Activated T-cell treated with anti-CD3 and anti-CD28 coated beads, Interleukin-2, amount 50 U/mL, for 4 hours (primary cell): ENCODE results near the gene ANGPTL2. TPM values are rescaled to one million over a fixed set of nuclear protein-coding genes. Genes with fewer than 3 reads are reported as not detected.

Experiments used
- ATAC-seq, 2 donors: fragments of 200-7000 bp; cut with Tn5 transposase; one replicate each; pipeline ENCODE4 v1.10.0; 2021
- DNase-seq: peaks from one replicate; pipeline ENCODE4 v3.0.0-alpha.2; 2020
- H3K27me3 Mint-ChIP-seq: one replicate; pipeline ENCODE4 v1.8.0; 2021; ENCODE audit warnings: low read depth, mixed read lengths
- H3K36me3 Mint-ChIP-seq: one replicate; pipeline ENCODE4 v1.8.0; 2022; ENCODE audit warnings: mixed read lengths; ENCODE audit not compliant: insufficient read depth
- H3K4me1 Mint-ChIP-seq: one replicate; pipeline ENCODE4 v1.8.0; 2021; ENCODE audit warnings: low read depth, mixed read lengths
- H3K4me3 Mint-ChIP-seq: one replicate; pipeline ENCODE4 v1.8.0; 2021; ENCODE audit warnings: mild to moderate bottlenecking, moderate library complexity, mixed read lengths
- H3K9me3 Mint-ChIP-seq: one replicate; pipeline ENCODE4 v1.8.0; 2021; ENCODE audit warnings: mixed read lengths
- total RNA-seq, 3 donors: library from RNA; stranded (reverse); gene quantifications; one replicate each; pipeline ENCODE4 v1.2.1, GENCODE V29; 2021

Gene ANGPTL2
- total RNA-seq, 3 donors from 2014 or later, result 0.05 TPM; not detected in 2

DNA sequence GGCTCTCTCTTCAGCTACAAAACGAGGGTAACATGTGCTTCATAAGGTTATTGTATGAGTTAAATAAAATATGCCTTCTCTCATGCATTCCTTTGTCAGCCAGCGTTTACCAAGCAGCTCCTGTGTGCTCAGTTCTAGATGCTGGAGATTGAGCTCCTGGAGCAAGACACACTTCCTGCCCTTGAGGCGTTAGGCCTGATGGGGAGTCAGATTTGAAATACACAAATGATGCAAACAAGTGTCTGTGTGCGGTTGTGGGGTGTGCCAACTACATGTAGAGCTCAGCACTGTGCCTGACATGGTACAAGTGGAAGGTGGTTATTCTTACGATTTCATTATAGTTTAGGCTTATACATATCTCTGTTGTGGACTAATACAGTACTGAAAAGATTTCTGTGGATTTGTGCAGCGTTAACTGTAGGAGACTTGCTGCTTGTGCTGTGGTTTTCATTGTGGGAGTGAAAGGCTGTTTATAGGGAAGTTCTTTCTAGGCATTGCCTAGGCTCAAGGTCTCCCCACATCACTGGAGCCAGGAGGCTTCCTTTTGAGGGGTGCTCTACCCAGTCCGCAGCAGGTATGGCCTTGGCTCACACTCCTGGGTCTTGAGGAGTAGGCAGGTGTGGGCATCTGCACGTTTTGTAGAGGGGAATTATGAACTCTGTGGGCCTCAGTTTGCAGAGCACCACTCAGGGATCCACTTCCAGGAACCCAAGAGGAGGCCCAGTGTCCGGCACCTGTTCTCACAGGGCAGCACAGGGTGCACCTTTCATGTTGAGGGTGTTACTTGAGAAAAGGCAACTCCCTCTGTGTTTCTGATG, 39.8 kb upstream of the ANGPTL2 start:
- H3K9me3 Mint-ChIP-seq, result no peaks in the 10 kb centered on the region
- ATAC-seq (peak; percentile 38 to 66), DNase-seq (no peak)
- H3K36me3 Mint-ChIP-seq, result no peaks in the 10 kb centered on the region
- no peaks in the 10 kb centered on the region for H3K27me3 Mint-ChIP-seq
- H3K4me3 Mint-ChIP-seq, result no peak overlapping the region
- H3K4me1 Mint-ChIP-seq, result peaks cover 15% of the 10 kb centered on the region

DNA sequence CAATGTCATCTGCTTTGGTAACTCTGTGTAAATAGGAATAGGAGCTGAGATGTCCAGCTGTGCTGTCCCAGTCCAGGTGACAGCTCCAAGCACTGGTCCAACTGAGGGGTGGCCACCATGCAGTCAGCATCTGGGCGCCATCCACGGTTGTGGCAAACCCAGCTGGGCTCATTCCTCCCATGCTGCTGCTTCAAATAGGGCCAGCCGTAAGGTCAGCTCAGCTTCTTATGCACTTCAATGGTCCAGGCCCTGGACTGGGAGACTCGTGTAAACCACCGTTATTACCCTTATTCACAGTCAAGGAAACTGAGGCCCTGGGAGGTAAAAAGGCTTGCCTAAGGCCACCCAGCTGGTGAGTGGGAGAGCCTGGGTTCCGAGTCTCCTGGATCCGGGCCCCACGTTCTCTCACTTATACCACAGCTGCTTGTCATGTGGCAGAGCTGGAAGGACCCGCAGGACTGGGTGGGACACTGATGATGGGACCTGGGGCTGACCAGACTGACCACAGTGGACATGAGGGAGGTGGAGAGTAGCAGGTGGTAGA, 38.7 kb upstream of the ANGPTL2 start:
- H3K4me3 Mint-ChIP-seq, result no peak overlapping the region
- no peaks in the 10 kb centered on the region for H3K9me3 Mint-ChIP-seq
- H3K4me1 Mint-ChIP-seq, result peaks cover 15% of the 10 kb centered on the region
- no peaks in the 10 kb centered on the region for H3K27me3 Mint-ChIP-seq
- H3K36me3 Mint-ChIP-seq, result no peaks in the 10 kb centered on the region
- ATAC-seq (no peak), DNase-seq (no peak)

DNA sequence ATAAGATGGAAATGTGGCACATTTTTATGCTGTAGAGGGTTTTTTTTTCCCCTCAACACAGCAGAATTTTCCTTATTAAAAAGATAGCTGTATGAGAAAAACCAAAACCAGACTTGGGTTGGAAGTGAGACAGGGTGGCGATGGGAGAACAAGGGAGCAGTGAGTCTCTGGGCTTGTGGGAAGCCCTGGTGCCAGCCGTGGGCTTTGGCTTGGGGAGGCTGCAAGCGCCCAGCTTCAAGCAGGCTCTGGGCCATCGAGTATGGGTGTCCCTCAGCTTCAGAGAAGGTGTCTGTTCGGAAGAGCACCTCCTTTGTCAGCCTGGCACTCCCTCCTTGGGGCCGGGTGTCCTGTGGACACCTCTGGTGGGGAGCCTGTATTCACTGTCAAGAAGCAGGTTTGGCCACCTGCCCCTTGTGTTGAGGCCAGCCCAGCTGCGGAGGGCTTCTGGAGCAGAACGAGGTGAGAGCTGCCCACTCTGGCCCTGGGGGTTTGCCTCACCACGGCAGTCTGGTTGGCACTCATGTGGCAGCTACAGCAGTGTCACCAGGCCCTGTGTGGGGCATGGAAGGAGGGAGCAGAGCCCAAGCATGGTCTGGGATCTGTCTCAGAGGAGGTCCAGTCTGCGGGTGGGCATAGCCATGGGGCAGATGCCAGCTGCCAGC, 37.6 kb upstream of the ANGPTL2 start:
- H3K9me3 Mint-ChIP-seq, result no peaks in the 10 kb centered on the region
- DNase-seq, result no peak
- H3K36me3 Mint-ChIP-seq, result no peaks in the 10 kb centered on the region
- H3K27me3 Mint-ChIP-seq, result peaks cover 2% of the 10 kb centered on the region
- H3K4me3 Mint-ChIP-seq, result no peak overlapping the region
- H3K4me1 Mint-ChIP-seq, result peaks cover 19% of the 10 kb centered on the region
- no peak for ATAC-seq

DNA sequence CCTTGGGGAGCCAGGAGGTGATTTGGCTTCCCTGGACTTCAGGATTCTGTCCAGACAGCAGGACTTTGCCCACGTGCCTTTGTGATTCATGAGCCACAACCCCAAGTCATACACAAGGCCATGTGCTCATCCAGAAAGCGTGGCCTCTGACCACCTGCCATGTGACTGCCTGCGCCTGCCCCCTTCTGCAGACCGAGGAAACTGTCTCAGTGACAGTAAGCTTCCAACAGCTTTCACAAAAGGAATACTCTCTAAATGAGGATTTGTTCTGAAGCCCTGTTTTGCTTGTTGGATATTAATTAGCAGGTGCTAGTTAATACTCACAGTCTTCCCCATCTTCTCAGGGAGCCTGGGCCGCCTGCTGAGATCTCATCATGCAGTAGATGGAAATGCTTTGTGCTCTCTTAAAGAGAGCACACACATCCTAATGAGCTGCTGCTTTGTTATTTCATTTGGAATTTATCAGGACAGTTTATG, 36.9 kb upstream of the ANGPTL2 start:
- ATAC-seq, result no peak
- H3K36me3 Mint-ChIP-seq, result no peaks in the 10 kb centered on the region
- no peak overlapping the region for H3K4me3 Mint-ChIP-seq
- H3K9me3 Mint-ChIP-seq, result no peaks in the 10 kb centered on the region
- H3K27me3 Mint-ChIP-seq, result peaks cover 3% of the 10 kb centered on the region
- no peak for DNase-seq
- H3K4me1 Mint-ChIP-seq, result peaks cover 26% of the 10 kb centered on the region

DNA sequence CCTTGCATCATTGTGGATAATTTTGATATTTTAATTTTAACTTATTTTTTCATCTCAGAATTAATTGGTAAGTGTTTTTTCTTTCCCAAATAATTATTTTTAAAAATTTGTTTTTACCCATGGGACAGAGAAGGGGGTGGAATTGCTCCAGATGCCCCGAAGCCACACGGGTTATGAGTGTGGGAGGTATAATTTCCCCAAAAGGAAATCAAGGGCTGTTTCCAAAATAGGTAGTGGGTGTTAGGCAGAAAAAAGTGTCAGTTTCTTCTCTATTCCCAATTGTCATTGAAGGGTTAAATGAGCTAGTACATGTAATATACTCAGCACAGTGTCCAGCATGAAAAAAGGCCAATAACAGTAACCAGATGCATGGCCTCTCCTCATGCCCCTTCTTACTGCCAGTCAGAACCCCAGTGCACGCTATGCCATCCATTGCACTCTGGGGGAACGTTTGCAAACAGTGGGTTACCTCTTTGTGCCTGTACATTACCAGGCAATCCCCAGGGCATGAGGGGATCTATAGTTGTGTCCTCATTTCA, 36.4 kb upstream of the ANGPTL2 start:
- peaks cover 29% of the 10 kb centered on the region for H3K4me1 Mint-ChIP-seq
- no peaks in the 10 kb centered on the region for H3K9me3 Mint-ChIP-seq
- ATAC-seq, result no peak
- no peak overlapping the region for H3K4me3 Mint-ChIP-seq
- peaks cover 3% of the 10 kb centered on the region for H3K27me3 Mint-ChIP-seq
- no peaks in the 10 kb centered on the region for H3K36me3 Mint-ChIP-seq
- DNase-seq, result no peak

DNA sequence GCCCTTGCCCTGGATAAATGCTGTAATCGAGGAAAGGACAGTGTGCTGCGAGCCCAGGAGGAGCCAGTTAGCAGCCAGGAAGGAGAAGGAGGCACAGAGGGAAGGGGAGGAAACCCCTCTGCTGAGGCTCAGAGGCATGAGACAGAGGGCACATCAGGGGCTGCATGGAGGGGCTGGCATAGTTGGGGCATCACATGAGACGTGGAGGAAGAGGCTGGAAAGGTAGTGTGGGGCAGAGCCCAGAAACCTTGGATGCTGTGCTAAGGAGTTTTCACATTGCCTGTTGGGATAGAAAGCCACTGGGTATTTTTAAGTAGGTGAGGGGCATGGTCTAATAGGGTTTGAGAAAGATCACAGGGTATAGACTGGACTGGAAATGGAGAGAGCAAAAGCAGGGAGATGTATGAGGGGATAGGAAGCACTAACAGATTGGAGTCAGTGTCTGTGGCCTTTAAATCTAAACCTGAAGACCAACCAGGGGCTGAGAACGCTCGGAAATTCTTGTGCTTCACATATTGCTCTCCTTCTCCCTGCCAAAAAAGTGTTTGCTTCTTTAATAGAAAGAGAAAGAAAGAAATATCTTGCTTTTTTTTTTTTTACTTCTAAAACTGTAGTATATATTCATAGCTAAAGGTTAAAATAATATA, 33.0 kb upstream of the ANGPTL2 start:
- DNase-seq, result no peak
- peaks cover 20% of the 10 kb centered on the region for H3K4me1 Mint-ChIP-seq
- H3K4me3 Mint-ChIP-seq, result no peak overlapping the region
- peaks cover 5% of the 10 kb centered on the region for H3K27me3 Mint-ChIP-seq
- no peaks in the 10 kb centered on the region for H3K9me3 Mint-ChIP-seq
- no peak for ATAC-seq
- H3K36me3 Mint-ChIP-seq, result no peaks in the 10 kb centered on the region

DNA sequence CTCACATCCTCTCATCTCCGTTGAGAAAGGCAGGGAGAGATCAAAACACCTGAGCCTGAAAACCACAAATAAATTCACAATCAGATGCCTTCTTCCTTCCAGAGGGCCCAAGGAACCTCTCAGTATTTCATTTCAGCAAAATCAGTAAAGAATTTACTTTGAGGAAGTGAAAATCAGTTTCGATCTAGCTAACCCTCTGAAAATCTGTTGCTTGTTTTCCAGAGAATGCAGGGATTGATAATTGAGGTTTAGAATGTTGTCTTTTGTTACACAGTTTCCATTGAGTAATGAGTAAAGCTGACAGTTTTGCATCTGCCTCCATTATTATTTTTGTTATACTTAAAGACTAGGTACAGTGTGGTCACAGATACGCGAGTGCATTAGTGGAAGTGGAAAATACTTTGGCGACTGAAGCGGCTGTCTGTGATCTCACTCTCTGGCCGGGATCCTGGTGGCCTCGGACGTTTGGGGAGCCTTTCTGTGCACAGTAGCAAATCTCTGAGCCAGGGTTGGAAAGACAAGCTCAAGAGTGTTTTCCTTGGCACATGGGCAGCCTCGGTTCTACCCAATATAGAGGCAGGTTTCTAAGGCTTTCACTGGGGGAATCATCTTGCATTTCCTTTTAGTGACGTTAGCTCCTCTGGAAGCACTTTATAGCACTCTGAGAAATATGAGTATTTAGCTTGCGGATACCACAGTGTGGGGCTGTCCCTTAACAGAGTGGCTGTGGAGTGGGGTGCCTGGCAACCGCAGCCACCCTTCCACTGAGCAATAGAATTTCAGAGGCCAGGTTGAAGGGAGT, 32.2 kb upstream of the ANGPTL2 start:
- Mint-ChIP-seq H3K4me1 (peaks cover 20% of the 10 kb centered on the region), H3K4me3 (peak overlapping the region; percentile 2), H3K9me3 (no peaks in the 10 kb centered on the region), H3K27me3 (peaks cover 5% of the 10 kb centered on the region), H3K36me3 (no peaks in the 10 kb centered on the region)
- ATAC-seq (peak; percentile 76 to 83), DNase-seq (no peak)

DNA sequence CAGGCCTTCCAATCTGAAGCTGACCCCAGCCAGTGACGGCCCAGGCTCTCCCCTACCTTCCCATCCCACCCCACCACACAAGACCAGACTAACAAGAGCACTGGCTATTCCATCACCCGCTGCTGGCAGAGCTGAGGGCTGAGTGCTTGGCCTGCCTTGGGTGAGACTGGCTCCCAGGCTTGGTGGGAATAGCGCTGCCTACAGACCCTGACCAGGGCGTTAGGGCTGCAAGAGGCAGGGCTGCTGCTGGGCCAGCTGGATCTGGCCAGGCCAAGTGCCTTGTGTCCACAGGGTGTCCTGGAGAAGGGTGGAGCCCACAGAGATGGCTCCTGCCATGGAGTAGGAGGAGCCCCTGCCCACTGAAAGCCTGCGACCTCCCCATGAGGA, 31.6 kb upstream of the ANGPTL2 start:
- no peak for DNase-seq

DNA sequence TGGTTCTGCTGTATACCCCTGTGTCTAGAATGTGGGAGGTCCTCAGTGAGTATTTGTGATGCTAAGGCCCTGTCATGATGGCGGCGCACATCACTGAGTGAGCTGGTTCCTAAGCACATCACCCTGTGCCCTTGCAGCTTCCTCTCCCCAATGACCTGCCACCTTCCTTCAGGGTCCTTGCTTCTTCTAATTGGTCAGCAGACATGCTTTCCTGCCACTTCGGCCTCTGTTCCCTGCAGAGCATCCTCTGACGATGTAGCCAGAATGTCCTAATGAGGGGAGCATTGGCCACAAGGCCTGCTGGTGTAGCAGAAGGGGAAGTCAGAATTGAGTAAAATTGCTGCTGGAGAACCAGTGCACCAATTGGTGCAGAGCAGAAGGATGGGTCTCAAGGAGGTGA, 31.1 kb upstream of the ANGPTL2 start:
- DNase-seq (no peak), ATAC-seq (no peak)
- no peak overlapping the region for H3K4me3 Mint-ChIP-seq
- H3K9me3 Mint-ChIP-seq, result no peaks in the 10 kb centered on the region
- no peaks in the 10 kb centered on the region for H3K36me3 Mint-ChIP-seq
- H3K27me3 Mint-ChIP-seq, result peaks cover 5% of the 10 kb centered on the region
- peaks cover 20% of the 10 kb centered on the region for H3K4me1 Mint-ChIP-seq

More for the DNA sequence above, 31.6 kb upstream of the ANGPTL2 start:
- Mint-ChIP-seq H3K4me3 (no peak overlapping the region), H3K4me1 (peaks cover 20% of the 10 kb centered on the region), H3K36me3 (no peaks in the 10 kb centered on the region), H3K27me3 (peaks cover 5% of the 10 kb centered on the region), H3K9me3 (no peaks in the 10 kb centered on the region)
- no peak for ATAC-seq

DNA sequence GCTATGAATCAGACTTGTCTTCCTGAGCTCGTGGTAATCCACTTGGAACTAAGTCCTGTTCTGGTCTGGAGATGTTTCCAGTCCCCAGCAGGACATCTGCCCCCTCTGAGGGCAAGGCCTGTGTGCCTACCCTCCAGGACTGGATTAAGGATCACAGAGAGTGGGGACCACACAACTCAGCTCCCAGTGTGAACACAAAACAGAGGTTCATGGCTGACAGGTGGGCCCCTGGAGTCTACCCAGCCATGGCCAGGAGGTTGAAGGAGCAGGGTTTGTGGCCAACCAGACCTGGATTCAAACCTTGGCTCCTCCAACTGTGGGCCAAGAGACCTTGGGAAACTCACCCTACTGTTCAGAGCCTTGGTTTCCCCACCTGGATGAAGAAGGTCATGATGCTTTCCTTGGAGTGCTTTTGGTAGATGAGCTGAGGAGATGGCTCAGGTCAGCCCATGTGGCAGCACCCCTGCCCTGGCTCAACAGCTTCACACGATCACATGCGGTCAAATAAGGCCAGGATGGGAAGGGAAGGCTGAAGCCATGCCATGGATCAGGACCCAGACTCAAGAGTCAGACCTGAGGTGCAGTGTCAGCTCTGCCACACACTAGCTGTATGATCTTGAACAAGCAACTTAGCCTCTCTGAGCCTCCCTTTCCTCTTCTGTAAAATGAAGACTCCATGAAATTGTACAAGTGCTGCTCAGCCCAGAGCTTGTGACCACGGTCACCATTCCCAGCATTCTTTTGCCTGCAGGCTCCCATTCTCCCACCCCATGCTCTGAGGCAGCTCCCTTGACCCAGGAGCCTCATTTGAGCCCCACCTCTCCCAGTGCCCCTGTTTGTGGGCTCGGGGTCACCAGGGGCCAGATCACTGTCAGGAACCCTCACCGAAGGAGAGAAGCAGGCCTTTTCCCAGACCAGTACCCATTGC, 27.3 kb upstream of the ANGPTL2 start:
- ATAC-seq (no peak), DNase-seq (no peak)
- no peaks in the 10 kb centered on the region for H3K36me3 Mint-ChIP-seq
- H3K4me3 Mint-ChIP-seq, result no peak overlapping the region
- peaks cover 12% of the 10 kb centered on the region for H3K4me1 Mint-ChIP-seq
- peaks cover 3% of the 10 kb centered on the region for H3K9me3 Mint-ChIP-seq
- peaks cover 2% of the 10 kb centered on the region for H3K27me3 Mint-ChIP-seq

DNA sequence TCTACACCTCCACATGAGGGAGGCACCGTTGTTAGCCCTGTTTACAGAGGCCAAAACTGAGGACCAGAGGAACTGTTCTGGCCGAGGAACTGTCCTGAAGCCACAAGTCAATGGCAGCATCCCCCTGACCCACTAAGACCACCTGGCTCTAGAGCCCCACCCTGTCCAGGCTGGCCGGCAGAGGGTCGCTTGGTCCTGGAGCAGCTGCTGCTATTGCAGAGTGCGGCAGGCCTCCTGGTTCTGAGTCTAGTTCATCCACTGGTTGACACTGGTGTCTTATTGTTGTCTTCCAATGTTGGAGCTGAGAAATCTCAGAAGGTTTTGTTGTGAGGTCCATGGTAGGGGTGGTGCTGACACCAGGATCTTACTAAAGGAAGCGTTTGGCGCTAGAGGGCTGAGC, 26.6 kb upstream of the ANGPTL2 start:
- peaks cover 5% of the 10 kb centered on the region for H3K4me1 Mint-ChIP-seq
- DNase-seq (no peak), ATAC-seq (no peak)
- no peaks in the 10 kb centered on the region for H3K36me3 Mint-ChIP-seq
- peaks cover 3% of the 10 kb centered on the region for H3K9me3 Mint-ChIP-seq
- peaks cover 2% of the 10 kb centered on the region for H3K27me3 Mint-ChIP-seq
- H3K4me3 Mint-ChIP-seq, result no peak overlapping the region

DNA sequence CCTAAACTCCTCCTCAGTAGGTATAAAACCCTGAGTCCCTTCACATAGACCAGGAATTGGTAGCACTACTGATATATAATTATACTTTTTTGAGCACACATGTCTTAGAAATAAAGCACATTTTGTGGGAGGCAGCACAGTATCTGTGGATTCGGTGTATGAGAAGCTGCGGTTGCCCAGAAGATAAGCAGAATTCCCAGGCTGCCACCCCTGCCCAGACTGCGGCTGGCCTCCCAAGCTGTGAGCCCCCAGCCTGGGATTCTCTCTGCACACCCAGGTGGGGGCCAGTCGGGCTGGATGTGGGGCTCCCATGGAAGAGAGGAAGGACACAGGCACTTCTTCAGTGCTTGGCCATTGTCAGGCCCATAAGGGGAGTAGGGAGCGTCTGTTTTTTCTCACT, 25.6 kb upstream of the ANGPTL2 start:
- ATAC-seq, result no peak
- H3K27me3 Mint-ChIP-seq, result no peaks in the 10 kb centered on the region
- H3K9me3 Mint-ChIP-seq, result peaks cover 3% of the 10 kb centered on the region
- no peaks in the 10 kb centered on the region for H3K36me3 Mint-ChIP-seq
- DNase-seq, result no peak
- H3K4me3 Mint-ChIP-seq, result no peak overlapping the region
- H3K4me1 Mint-ChIP-seq, result no peaks in the 10 kb centered on the region

DNA sequence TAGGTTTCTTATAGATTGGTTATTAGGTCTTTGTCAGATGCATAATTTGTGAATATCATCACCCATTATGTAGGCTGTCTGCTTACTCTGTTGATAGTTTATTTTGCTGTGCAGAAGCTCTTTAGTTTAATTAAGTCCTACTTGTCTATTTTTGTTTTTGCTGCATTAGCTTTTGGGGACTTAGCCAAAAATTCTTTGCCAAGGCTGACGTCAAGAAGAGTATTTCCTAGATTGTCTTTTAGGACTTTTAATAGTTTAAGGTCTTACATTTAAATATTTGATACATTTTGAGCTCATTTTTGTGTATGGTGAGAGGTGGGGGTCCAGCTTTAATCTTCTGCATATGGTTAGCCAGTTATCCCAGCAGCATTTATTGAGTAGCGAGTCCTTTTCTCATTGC, 24.8 kb upstream of the ANGPTL2 start:
- ATAC-seq (no peak), DNase-seq (no peak)
- H3K9me3 Mint-ChIP-seq, result peaks cover 3% of the 10 kb centered on the region
- H3K36me3 Mint-ChIP-seq, result no peaks in the 10 kb centered on the region
- no peaks in the 10 kb centered on the region for H3K27me3 Mint-ChIP-seq
- no peak overlapping the region for H3K4me3 Mint-ChIP-seq
- no peaks in the 10 kb centered on the region for H3K4me1 Mint-ChIP-seq
